B cell (primary cell): ENCODE results near the gene CERCAM.

ENCODE experiments used
- EZH2 ChIP-seq: IDR thresholded peaks from 2 replicates; pipeline ENCODE4 v1.6.1; 2012; ENCODE audit warnings: borderline replicate concordance, low read depth, mild to moderate bottlenecking, moderate library complexity, low read length; ENCODE audit not compliant: insufficient read depth, poor library complexity, severe bottlenecking
- TF ChIP-seq, protein P1 (sequence below): fragments of 200-600 bp; IDR thresholded peaks from one replicate; pipeline ENCODE4 v1.8.0; 2022; ENCODE audit warnings: antibody characterized with exemption, mild to moderate bottlenecking

GRCh38 chr9:128457207-128457606 lies 36.5 kb downstream of the CERCAM start:
- TF ChIP-seq, protein P1, sequence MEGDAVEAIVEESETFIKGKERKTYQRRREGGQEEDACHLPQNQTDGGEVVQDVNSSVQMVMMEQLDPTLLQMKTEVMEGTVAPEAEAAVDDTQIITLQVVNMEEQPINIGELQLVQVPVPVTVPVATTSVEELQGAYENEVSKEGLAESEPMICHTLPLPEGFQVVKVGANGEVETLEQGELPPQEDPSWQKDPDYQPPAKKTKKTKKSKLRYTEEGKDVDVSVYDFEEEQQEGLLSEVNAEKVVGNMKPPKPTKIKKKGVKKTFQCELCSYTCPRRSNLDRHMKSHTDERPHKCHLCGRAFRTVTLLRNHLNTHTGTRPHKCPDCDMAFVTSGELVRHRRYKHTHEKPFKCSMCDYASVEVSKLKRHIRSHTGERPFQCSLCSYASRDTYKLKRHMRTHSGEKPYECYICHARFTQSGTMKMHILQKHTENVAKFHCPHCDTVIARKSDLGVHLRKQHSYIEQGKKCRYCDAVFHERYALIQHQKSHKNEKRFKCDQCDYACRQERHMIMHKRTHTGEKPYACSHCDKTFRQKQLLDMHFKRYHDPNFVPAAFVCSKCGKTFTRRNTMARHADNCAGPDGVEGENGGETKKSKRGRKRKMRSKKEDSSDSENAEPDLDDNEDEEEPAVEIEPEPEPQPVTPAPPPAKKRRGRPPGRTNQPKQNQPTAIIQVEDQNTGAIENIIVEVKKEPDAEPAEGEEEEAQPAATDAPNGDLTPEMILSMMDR, result no peak
- TF ChIP-seq EZH2, result no peak
